ENCODE measurements around the gene C4BPA.

The C4BPA gene

GRCh38 chr1:207103892-207104373 is at the start of gene C4BPA:
Gene C4BPA, plus strand, starts transcription at chr1:207104233. Its CDS starts 8,793 bp downstream, at chr1:207113026.
- DNase-seq (ENCODE audit: low spot score) = no peak

GRCh38 chr1:207054491-207054890 is 49.5 kb upstream of the C4BPA start:
- no peak for DNase-seq (ENCODE audit: low spot score)

GRCh38 chr1:207055386-207056001 is 48.5 kb upstream of the C4BPA start:
- no peak for DNase-seq (ENCODE audit: low spot score)

- DNase-seq (ENCODE audit: low spot score) = no peak
Measured at GRCh38 chr1:207056673-207057072, 47.4 kb upstream of the C4BPA start.

GRCh38 chr1:207058252-207058651 is 45.8 kb upstream of the C4BPA start:
- DNase-seq (ENCODE audit: low spot score) = no peak

- no peak for DNase-seq (ENCODE audit: low spot score)
Measured at GRCh38 chr1:207058878-207059867, 44.9 kb upstream of the C4BPA start.

- DNase-seq (ENCODE audit: low spot score) = no peak
Measured at GRCh38 chr1:207059881-207060280, 44.2 kb upstream of the C4BPA start.

- no peak for DNase-seq (ENCODE audit: low spot score)
Measured at GRCh38 chr1:207060596-207060995, 43.4 kb upstream of the C4BPA start.

GRCh38 chr1:207062058-207062457 is 42.0 kb upstream of the C4BPA start:
- no peak for DNase-seq (ENCODE audit: low spot score)

- DNase-seq (ENCODE audit: low spot score) = no peak
Measured at GRCh38 chr1:207063014-207063413, 41.0 kb upstream of the C4BPA start.

- DNase-seq (ENCODE audit: low spot score) = no peak
Measured at GRCh38 chr1:207064561-207064960, 39.5 kb upstream of the C4BPA start.

- no peak for DNase-seq (ENCODE audit: low spot score)
Measured at GRCh38 chr1:207067185-207067584, 36.8 kb upstream of the C4BPA start.

- DNase-seq (ENCODE audit: low spot score) = no peak
Measured at GRCh38 chr1:207067665-207068064, 36.4 kb upstream of the C4BPA start.

GRCh38 chr1:207069061-207069460 is 35.0 kb upstream of the C4BPA start:
- DNase-seq (ENCODE audit: low spot score) = no peak

- no peak for DNase-seq (ENCODE audit: low spot score)
Measured at GRCh38 chr1:207069858-207070506, 34.1 kb upstream of the C4BPA start.

GRCh38 chr1:207070811-207071210 is 33.2 kb upstream of the C4BPA start:
- DNase-seq (ENCODE audit: low spot score) = no peak

- no peak for DNase-seq (ENCODE audit: low spot score)
Measured at GRCh38 chr1:207071426-207071825, 32.6 kb upstream of the C4BPA start.

- DNase-seq (ENCODE audit: low spot score) = no peak
Measured at GRCh38 chr1:207072233-207072632, 31.8 kb upstream of the C4BPA start.

GRCh38 chr1:207073906-207074820 is 29.9 kb upstream of the C4BPA start:
- no peak for DNase-seq (ENCODE audit: low spot score)

- peak; percentile 27 for DNase-seq (ENCODE audit: low spot score)
Measured at GRCh38 chr1:207076181-207076955, 27.7 kb upstream of the C4BPA start.

- no peak for DNase-seq (ENCODE audit: low spot score)
Measured at GRCh38 chr1:207077012-207077411, 27.0 kb upstream of the C4BPA start.

Measured in AG20443 (cell line).